PC-3 (cell line): ENCODE results near the gene ZMIZ1.

Experiments used
- EZH2 ChIP-seq: fragments of 300-600 bp; sonication (generic); IDR thresholded peaks from one replicate; pipeline ENCODE4 v1.6.1; 2017; ENCODE audit warnings: antibody characterized with exemption, mild to moderate bottlenecking, low read length; ENCODE audit not compliant: unreplicated experiment
- EZH2phosphoT487 ChIP-seq: fragments of 300-600 bp; sonication (generic); IDR thresholded peaks from 2 replicates; pipeline ENCODE4 v1.6.1; 2018; ENCODE audit warnings: mild to moderate bottlenecking, antibody characterized with exemption, low read length, borderline replicate concordance
- TF ChIP-seq, protein P1 (sequence below): fragments of 300-600 bp; sonication (generic); conservative IDR thresholded peaks from 2 replicates; pipeline ENCODE4 v1.5.1; 2017; ENCODE audit warnings: antibody characterized with exemption, low read depth, mild to moderate bottlenecking, low read length

DNA sequence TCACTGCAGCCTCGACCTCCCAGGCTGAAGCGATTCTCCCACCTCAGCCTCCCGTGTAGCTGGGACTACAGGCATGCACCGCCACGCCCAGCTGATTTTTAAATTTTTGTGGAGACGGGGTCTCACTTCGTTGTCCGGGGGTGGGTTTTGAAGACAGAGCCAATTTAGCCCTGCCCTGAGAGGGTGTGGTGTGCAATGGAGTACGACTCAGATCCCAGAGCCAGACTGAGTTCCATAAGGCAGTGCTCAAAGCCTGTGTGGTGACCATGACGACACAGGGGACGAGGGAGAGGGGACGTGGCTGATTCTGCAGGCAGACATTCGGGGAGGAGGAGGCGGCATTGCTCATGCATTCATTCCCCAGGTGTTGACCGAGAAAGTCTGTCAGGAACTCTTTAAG is 72.1 kb downstream of the ZMIZ1 start:
- TF ChIP-seq, protein P1, sequence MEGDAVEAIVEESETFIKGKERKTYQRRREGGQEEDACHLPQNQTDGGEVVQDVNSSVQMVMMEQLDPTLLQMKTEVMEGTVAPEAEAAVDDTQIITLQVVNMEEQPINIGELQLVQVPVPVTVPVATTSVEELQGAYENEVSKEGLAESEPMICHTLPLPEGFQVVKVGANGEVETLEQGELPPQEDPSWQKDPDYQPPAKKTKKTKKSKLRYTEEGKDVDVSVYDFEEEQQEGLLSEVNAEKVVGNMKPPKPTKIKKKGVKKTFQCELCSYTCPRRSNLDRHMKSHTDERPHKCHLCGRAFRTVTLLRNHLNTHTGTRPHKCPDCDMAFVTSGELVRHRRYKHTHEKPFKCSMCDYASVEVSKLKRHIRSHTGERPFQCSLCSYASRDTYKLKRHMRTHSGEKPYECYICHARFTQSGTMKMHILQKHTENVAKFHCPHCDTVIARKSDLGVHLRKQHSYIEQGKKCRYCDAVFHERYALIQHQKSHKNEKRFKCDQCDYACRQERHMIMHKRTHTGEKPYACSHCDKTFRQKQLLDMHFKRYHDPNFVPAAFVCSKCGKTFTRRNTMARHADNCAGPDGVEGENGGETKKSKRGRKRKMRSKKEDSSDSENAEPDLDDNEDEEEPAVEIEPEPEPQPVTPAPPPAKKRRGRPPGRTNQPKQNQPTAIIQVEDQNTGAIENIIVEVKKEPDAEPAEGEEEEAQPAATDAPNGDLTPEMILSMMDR, result no peak
- TF ChIP-seq EZH2phosphoT487 (no peak), EZH2 (no peak)
